HG03097 (cell line): ENCODE measurements around the gene SYNJ2.
"Not testable (repeated sequence)": the region's sequence is repeated elsewhere in the genome, so short reads cannot be mapped to it uniquely, and the experiment has no call there.

ENCODE experiments used
- ATAC-seq: cut with Tn5 transposase; IDR thresholded peaks from one replicate; pipeline ENCODE4 v1.9.1; 2021; ENCODE audit not compliant: unreplicated experiment, low FRiP score

SYNJ2 gene

DNA sequence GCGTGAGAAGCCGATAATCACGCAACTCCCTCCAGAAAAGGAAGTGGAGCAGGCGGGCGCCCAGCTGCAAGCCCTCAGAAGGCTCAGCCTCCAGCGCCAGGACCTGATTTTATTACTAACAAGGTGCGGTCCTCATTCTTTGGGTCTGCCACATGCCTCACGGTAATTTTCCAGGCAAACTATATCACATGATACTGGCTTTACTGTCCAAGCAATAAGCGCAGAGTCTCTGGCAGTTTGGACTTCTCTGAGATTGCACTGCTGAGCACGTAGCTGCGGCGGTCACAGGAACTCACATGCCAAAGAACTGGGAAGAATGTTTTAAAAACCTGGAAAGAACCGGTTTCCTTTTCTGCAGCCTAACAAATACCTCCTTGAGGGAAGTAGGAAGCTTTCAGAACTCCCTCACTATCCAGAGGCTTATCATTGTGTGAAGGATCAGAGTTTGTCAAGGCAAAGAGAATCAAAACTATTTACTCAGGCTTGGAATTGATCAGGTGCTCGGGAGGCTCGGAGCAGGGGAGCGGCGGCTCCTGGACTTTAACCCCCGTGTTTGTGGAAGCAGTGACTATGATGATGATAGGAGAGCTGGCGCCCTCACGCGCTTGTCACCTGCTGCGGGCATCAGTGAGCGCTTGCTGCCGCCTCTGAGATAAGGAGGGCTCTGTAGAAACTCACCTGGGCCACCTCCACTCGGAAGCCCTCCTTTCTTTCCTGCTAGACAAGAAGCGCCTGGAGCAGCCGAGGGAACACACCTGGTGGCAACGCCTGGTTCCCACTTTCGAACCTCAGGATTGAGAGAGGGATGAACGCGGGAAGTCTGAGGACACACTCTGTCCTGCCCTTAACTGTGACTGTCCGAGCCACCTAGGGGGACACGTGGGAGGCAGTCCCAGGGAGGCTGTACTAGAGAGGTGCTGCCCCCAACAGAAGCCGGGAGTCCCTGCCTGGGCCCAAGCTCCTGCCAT lies 27.2 kb upstream of the SYNJ2 start:
- no peak for ATAC-seq

DNA sequence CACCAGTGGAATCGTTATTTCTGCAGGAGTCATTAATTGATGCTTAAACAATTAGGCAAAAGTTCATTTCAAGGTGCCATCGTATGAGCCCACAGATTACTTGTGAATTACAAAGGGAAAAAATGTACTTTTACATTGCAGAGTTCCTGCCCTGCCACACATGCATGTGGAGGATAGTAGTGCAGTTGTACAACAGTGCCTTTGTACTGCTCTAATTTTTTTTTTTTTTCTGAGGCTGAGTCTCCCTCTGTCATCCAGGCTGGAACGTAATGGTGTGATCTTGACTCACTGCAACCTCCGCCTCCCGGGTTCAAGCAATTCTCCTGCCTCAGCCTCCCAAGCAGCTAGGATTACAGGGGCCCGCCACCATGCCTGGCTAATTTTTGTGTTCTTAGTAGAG lies 26.0 kb upstream of the SYNJ2 start:
- no peak for ATAC-seq

DNA sequence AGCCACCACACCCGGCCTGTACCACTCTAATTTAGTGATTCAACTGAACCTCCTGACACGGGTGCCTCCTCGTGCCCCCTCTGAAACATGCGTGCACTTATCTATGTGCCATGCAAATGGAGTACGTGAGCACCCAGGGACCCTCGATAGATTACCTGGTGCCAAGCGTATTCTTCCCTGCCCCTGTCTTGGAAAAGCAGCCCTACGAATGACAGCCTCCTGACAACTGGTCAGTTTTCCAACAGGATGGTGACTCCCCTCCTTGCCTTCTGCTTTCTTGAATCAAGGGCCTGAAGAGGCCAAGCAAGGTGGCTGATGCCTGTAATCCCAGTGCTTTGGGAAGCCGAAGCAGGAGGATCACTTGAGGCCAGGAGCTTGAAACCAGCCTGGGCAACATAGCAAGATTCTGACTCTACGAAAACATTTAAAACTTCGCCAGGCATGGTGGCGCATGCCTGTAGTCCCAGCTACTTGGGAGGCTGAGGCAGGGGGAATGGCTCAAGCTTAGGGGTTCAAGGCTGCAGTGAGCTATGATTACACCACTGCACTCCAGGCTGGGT lies 25.4 kb upstream of the SYNJ2 start:
- no peak for ATAC-seq

DNA sequence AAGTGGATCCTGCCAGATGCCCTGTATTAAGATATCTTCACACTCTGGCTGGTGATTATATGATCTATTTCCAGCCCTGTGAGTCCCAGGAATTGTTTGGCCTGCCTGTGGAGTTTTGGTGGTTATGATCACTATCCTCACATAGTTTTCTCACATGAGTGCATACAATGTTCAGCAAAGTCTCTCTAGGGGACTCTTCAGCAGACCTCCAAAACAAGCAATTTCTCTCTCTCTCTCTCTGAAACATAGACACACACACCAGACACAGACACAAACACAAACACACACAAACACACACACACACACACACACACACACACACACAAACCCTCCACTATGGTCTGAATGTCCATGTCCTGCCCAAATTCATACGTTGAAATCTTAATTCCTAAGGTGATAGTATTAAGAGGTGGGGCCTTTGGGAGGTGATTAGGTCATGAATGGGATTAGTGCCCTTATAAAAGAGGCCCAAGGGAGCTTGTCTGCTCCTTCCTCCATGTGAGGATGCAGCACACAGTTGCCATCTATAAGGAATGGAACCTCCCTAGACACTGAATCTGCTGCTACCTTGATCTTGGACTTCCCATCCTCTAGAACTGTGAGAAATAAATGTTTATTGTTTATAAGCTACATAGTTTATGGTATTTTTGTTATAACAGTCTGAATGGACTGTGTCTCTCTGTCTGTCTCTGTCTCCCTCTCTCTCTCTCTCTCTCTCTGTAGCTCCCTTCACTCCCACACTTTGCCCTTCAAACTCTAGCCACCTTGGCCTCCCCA lies 22.0 kb upstream of the SYNJ2 start:
- ATAC-seq = no peak

DNA sequence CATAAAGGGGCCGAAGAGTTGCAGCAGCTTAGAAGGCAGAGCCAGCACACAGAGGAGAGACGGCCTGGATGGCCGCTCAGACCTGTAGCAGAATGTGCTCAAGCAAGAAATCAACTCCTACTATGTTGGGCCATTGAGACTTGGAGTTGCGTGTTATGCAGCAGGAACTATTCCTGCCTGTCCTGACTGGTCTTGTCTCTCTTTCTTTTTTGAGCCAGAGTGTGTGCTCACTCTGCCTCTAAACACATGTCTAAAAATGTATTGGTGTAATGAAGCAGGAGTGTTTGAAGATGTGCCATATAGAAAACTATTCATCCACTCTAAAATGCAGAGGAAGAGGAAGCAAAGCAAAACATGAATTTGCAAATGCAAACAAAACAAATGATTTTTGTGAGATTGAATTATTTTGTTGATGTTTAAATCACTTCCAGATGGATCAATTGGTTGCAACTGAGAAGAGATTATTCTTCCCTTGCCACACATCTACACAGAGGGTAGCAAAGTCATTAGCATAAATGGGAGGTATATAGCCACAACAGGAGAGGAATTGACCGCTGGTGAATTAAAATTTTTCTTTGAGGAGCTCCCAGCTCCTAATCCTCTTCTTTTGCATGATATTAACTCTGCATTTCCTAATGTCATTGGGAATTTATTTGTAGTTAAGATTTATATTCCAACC lies 20.4 kb upstream of the SYNJ2 start:
- no peak for ATAC-seq

DNA sequence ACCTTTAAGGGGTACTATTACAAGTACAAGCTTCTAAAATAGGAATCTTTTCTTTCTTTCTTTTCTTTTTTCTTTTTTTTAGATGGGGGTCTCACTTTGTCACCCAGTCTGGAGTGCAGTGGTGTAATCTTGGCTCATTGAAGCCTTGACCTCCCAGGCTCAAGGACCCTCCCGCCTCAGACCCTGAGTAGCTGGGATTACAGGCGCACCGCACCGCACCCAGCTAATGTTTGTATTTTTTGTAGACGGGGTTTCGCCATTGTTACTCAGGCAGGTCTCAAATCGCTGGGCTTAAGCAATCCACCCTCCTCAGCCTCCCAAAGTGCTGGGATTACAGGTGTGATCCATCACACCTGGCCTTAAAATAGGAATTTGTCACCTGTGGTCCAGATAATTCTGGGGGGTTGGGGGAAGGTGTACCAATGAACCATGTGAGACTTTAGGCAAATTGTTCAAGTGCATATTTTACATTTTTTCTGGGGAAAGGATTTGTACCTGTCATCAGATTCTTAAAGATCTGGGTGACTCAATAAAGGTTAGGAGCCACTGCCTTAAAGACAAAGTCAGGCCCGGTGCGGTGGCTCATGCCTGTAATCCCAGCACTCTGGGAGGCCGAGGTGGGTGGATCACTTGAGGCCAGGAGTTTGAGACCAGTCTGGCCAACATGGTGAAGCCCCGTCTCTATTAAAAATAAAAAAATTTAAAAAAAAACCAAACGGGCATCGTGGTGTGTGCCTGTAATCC lies 19.7 kb upstream of the SYNJ2 start:
- no peak for ATAC-seq

DNA sequence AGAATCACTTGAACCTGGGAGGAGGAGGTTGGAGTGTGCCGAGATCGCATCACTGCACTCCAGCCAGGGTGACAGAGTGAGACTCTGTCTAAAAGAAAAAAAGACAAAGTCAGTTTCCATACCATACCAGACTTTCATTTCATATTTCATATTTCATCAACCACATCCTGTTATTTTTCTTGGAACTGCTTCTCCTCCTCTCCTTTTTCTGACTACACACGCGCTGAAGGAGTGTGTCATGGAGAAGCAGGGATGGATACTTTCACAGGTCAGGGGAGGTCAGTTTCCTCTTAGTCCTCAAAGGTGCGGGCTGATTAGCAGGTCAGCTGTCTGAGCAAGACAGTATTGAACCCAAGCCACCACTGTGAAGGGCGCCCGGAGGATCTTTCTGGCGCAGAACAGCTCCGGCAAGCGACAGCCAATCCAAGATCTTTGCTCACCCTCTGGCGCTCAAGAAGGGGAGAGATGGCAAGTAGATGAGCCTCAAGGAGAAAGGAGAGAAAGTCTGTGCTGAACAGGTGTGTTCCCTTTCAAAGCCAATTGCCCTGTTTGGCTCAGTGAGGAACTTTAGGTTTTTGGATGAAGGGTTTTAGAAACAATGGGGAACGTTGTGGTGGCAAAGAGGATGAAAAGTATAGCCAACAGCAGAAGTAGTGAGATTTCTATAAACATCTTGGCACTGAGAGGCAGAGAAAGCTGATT lies 18.9 kb upstream of the SYNJ2 start:
- no peak for ATAC-seq

DNA sequence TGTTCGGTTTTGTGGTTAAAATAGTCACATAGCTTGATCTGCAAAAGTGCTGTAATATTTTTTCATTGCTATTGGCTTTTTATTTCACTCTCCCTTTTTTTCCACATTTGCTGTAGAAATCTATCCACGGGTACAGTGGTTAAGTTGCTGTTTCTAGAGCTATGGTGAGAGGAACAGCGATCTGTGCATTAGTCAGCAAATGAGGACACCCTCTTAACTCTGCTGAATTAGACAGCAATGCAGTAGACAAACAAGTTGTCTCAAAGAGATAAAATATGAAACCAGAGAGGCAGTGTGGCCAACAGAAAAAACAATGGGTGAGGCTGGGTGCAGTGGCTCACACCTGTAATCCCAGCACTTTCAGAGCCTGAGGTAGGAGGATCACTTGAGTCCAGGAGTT lies 17.6 kb upstream of the SYNJ2 start:
- no peak for ATAC-seq

DNA sequence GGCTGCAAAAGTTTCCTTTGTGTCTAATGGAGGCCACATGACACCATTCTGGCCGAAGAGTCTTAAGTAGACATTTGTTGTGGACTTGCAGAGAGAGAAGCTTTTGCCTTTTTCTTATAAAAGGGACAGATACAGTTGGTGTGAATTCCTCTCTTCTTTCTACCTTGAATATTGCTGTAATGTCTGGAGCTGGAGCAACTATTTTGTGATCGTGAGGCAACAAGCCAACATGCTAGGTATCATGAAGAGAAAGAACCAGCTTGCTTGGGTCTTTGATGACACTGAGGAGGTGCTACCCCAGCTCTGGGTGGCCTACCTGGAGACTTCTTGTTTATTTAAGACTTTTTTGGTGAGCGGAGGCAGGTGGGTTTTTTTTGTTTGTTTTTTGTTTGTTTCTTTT lies 16.3 kb upstream of the SYNJ2 start:
- no peak for ATAC-seq

DNA sequence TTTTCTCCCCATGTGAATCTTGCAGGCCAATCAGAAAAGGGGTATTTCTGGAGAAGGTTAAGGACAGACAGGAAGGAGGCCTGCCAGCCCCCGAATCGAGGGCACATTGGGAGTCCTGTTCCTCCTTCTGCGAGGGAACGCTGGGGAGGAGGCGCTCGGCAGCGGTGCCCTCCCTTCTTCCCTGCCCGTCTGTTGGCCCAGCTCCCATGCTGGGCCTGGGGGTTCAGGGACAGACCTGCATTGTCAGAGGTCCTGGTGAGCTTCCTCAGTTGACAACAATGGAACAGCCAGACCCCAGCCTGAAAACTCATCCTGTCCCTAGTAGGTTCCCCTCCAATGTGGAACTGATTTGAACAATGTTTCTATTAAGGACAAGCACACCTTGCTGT lies 15.1 kb upstream of the SYNJ2 start:
- no peak for ATAC-seq

DNA sequence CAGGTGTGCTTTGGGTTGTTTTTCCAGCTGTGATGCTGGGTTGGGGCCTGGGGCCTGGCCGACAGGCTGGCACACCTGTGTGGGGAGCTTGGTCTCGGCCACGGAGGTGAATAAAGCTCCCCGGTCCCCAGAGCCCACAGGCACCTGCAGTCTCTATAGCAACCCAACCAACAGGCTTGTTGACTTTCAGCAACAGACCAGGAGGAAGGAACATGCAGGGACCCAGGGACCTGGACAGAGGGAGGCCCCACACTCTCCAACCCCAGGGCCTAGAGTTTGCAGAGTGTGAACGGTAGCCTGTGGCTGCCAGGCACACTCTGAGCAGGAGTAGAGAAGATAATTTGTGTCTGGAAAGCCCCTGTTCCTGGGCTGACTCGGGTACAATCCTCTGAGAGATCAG lies 14.6 kb upstream of the SYNJ2 start:
- ATAC-seq = no peak

DNA sequence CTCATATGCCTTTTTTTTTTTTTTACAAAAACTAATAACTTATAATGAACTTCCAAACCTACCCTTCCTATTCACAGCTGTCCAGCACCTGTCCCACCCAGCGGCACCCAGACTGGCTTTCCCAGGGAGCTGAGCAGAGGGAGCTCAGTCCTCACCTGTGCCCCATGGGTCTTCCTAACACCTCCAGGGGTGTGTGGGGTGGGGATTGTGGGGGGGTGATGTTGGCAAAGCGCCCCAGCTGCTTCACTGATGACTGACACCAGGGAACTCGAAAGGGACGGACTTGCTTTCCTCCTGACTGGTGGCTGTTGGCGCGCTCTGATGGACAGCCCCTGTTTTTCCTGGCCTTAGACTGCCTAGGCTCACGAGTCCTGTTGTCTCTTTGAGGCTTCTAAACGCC lies 14.2 kb upstream of the SYNJ2 start:
- ATAC-seq = no peak

DNA sequence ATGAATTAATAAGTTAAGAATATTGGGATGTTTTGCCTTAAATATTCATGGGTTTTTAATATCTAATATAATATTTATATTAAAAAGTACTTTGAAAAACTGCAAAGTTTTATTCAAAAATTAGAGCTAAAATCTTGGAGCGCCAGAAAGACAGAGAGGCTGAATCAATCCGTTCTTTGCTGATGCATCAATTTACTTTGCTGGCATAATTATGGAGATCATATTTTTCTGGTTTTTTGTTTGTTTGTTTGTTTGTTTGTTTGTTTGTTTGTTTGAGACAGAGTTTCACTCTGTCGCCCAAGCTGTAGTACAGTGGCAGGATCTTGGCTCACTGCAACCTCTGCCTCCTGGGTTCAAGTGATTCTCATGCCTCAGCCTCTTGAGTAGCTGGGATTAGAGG lies 9.5 kb upstream of the SYNJ2 start:
- not testable (repeated sequence) for ATAC-seq

DNA sequence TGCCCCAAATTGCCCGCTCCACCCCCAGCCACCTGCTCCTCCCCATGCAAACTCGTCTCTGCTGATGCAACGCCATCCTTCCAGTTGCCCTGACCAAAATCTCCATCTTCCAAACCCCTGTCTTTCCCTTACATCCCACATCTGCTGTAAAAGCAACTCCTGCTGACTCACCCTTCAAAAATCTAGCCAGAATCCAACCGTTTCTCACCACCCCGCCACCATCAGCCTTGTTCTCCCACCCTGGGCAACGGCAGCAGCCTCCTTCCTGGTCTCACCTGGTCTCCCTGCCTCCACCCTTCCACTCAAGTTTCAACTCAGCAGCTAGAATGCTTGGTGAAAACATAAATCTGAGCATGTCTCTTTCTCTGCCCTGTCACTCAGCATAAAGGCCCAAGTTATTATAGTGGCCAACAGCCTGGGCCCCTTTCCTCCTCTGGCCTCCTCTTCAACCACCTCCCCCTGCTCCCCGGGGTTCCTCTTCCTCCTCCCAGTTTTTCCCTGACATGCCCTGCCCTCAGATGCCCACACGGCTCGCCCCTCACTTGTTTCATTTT lies 7.2 kb upstream of the SYNJ2 start:
- no peak for ATAC-seq

DNA sequence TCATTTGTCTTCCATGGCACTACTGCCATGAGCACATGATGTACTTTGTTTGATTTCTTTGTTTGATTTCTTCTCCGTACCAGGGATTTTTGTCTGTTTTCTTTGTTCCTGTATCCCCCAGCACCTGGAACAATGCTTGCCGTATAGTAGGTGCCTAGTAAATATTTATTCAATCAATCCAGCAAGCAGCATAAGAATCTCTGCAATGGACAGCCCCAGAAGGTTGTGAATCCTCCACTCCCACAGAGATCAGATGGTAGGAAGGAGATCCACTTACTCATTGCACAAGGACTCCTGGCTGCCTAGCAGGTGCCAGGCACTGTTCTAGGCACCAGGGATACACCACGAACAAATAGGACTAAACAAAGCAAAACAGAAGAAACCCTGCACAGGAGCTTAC lies 6.7 kb upstream of the SYNJ2 start:
- no peak for ATAC-seq

DNA sequence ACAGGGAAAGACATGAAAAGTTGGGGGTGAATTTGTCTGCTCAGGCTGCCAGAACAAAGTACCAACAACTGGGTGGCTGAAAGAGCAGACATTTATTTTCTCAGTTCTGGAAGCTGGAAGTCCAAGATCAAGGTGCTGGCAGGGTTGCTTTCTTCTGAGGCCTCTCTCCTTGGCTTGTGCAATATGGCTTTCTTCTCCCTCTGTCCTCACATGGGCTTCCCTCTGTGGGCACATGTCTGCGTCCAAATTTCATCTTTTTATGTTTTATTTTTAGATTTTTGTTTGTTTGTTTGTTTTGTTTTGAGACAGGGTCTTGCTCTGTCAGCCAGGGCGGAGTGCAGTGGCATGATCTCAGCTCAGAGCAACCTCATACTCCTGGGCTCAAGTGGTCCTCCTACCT lies 6.2 kb upstream of the SYNJ2 start:
- ATAC-seq = no peak

DNA sequence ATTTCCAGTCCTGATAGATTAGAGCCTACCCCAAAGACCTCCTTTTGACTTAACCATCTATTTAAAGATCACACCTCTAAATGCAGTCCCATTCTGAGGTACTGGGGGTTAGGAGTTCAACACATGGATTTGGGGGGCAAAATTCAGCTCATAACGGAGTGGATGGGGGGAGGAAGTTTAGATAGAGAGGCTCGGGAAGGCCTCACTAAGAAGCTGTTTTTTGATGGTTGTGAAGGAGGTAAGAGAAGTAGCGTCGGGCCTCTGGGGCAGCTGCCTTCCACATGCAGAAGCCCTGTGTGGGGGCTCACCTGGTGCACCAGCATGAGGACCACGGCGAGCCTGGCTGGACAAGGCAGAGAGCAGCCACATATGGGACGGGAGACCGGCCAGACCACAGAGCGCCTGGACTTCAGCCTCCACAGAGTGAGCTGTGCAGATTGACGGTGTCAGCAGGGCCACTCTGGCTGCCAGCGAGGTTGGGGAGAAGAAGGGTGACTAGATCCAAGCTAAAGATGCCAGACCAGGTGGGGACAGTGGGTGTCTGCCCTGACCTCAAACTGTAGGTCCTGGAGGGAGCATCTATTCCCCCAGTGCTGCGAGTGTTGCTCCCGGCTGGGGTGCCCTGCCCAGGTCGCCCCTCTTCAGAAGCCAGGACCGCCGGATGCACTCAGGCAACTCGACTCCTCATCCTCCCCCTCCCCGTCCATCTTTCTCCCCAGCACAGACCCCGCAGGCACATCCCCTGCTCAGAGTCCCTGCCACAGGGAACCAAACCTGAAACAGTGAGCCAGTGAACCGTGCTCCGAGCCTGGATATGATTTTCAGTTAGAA lies 5.1 kb upstream of the SYNJ2 start:
- ATAC-seq = no peak

DNA sequence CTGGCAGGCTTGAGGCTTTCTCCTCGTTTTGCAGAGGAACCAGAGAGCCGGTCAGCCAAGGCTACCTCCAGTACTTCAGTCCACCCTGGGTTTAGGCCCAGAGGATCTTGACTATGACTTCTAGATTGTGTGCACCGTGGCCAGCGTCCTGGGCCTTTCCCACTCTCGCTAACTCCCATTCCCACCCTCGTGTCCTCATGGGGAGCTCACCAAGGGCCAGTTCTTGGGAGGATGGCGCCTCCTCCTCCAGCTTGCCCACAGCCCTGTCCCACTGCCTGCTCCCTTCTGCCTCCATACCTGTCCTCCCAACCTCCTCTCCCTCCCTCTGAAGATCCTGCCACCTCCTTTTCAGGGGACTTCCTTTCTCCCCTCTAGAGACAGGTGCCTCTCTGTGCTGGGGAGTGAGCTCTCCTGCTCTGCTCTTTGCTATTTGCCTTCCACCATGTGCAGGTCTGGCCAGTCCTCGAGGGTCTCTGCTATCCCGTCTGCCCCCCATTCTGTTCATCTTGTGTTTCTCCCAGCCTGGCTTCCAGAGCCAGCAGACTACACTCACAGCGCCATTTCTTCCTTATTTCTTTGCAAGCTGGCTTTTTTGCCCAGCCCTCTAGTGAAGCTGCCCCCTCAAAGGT lies 4.4 kb upstream of the SYNJ2 start:
- ATAC-seq = no peak
